HCT116 (cell line): ENCODE data around the gene LSM4. TPM values are rescaled to one million over a fixed set of nuclear protein-coding genes. Genes with fewer than 3 reads are reported as not detected.

ENCODE experiments used
- ATAC-seq: fragments of 200-7000 bp; cut with Tn5 transposase; 2 replicates; pipeline ENCODE4 v1.9.1; 2020; ENCODE audit warnings: mild to moderate bottlenecking, moderate library complexity
- BruUV-seq: library from RNA; stranded (reverse); fragments of 400-500 nt; replicated peaks from 2 replicates; lab custom pipeline; 2021; lab: Mats Ljungman, UMichigan
- CTCF ChIA-PET: fragments of 300-600 bp; sonication (Branson Sonifier 250); formaldehyde crosslinking; loops from one replicate; lab custom pipeline; 2021; ENCODE audit warnings: antibody characterized with exemption; lab: Charles Lee
- POLR2A ChIA-PET: fragments of 300-600, 350-600 bp; sonication (Branson Sonifier 250); formaldehyde crosslinking; loops from one replicate; lab custom pipeline; 2021; ENCODE audit warnings: antibody characterized with exemption; lab: Charles Lee
- RAD21 ChIA-PET, 2 experiments: fragments of 300-600 bp; sonication (Branson Sonifier 250); formaldehyde crosslinking; loops; one replicate each; lab custom pipeline; 2023; ENCODE audit warnings: low total read pairs in 2 of 2; ENCODE audit not compliant: uncharacterized antibody in 2 of 2, unreplicated experiment in 2 of 2, low non-redundant PET in 1 of 2; lab: Charles Lee
- DNase-seq: peaks from one replicate; pipeline ENCODE4 v3.0.0-alpha.2; 2010; ENCODE audit warnings: low read depth, low spot score
- H2AFZ ChIP-seq: fragments of 200-600 bp; shearing (Covaris generic), sonication (generic); 2 replicates; pipeline ENCODE4 v1.6.1; 2017; ENCODE audit warnings: low read depth, mixed run types, mixed read lengths, antibody characterized with exemption, low read length; ENCODE audit not compliant: poor library complexity, severe bottlenecking
- H3K27ac ChIP-seq: 2 replicates; pipeline ENCODE4 v1.5.1; 2012; ENCODE audit warnings: low read depth, low read length
- H3K27me3 ChIP-seq: fragments of 200-600 bp; sonication (generic); 2 replicates; pipeline ENCODE4 v1.6.1; 2016; ENCODE audit warnings: mixed run types, low read length, mixed read lengths; ENCODE audit not compliant: insufficient read depth
- H3K36me3 ChIP-seq, 2 experiments: fragments of 200-500 bp in 1 of 2; fragments of 200-600 bp in 1 of 2; sonication (Bioruptor generic) in 1 of 2; sonication (generic) in 1 of 2; 2 replicates each; pipeline versions ENCODE4 v1.5.1 to v1.6.1; 2014 to 2016; ENCODE audit warnings: low read length in 2 of 2, inconsistent platforms in 1 of 2, mixed read lengths in 1 of 2, mixed run types in 1 of 2; ENCODE audit not compliant: insufficient read depth in 2 of 2, control insufficient read depth in 1 of 2
- H3K4me1 ChIP-seq, 2 experiments: fragments of 200-600 bp in 1 of 2; sonication (generic) in 1 of 2; 2 replicates each; pipeline versions ENCODE4 v1.5.1 to v1.6.1; 2012 to 2017; ENCODE audit warnings: low read length in 2 of 2, inconsistent platforms in 1 of 2, mild to moderate bottlenecking in 1 of 2, mixed read lengths in 1 of 2, mixed run types in 1 of 2, moderate library complexity in 1 of 2; ENCODE audit not compliant: insufficient read depth in 2 of 2, control insufficient read depth in 1 of 2
- H3K4me2 ChIP-seq: fragments of 200-600 bp; sonication (generic); 2 replicates; pipeline ENCODE4 v1.6.1; 2017; ENCODE audit warnings: mixed run types, low read length, mixed read lengths
- H3K4me3 ChIP-seq, 2 experiments: fragments of 200-600 bp in 1 of 2; sonication (generic) in 1 of 2; replicated peaks in 1 of 2; 2 replicates each; pipeline ENCODE4 v1.5.1; 2011 to 2016; ENCODE audit warnings: low read length in 2 of 2, control low read depth in 1 of 2, low read depth in 1 of 2, mild to moderate bottlenecking in 1 of 2, mixed read lengths in 1 of 2, mixed run types in 1 of 2
- H3K79me2 ChIP-seq: fragments of 200-600 bp; sonication (generic); 2 replicates; pipeline ENCODE4 v1.6.1; 2017; ENCODE audit warnings: mild to moderate bottlenecking, mixed run types, low read length, moderate library complexity, mixed read lengths; ENCODE audit not compliant: insufficient read depth
- H3K9ac ChIP-seq: fragments of 200-600 bp; sonication (generic); 2 replicates; pipeline ENCODE4 v1.6.1; 2016; ENCODE audit warnings: low read length, mixed read lengths
- H3K9me2 ChIP-seq: fragments of 200-600 bp; sonication (generic), shearing (Covaris generic); 2 replicates; pipeline ENCODE4 v1.6.1; 2017; ENCODE audit warnings: mixed run types, mild to moderate bottlenecking, moderate library complexity; ENCODE audit not compliant: insufficient read depth
- H3K9me3 ChIP-seq, 2 experiments: fragments of 200-500 bp in 1 of 2; fragments of 200-600 bp in 1 of 2; sonication (Bioruptor generic) in 1 of 2; sonication (generic) in 1 of 2; 2 replicates each; pipeline ENCODE4 v1.6.1; 2014 to 2017; ENCODE audit warnings: low read length in 2 of 2, mixed read lengths in 2 of 2, inconsistent platforms in 1 of 2, low read depth in 1 of 2, mild to moderate bottlenecking in 1 of 2, mixed run types in 1 of 2, moderate library complexity in 1 of 2; ENCODE audit not compliant: control insufficient read depth in 1 of 2, insufficient read depth in 1 of 2
- H4K20me1 ChIP-seq: fragments of 200-600 bp; sonication (generic), shearing (Covaris generic); 2 replicates; pipeline ENCODE4 v1.6.1; 2017; ENCODE audit warnings: mixed run types, mild to moderate bottlenecking, moderate library complexity; ENCODE audit not compliant: insufficient read depth
- CBX3 ChIP-seq: IDR thresholded peaks from 2 replicates; pipeline ENCODE4 v1.6.1; 2012; ENCODE audit warnings: low read depth
- CEBPB ChIP-seq: IDR thresholded peaks from 2 replicates; pipeline ENCODE4 v1.6.1; 2012; ENCODE audit warnings: low read depth
- EGR1 ChIP-seq: IDR thresholded peaks from 2 replicates; pipeline ENCODE4 v1.6.1; 2012; ENCODE audit warnings: low read depth
- ELF1 ChIP-seq: IDR thresholded peaks from 2 replicates; pipeline ENCODE4 v1.6.1; 2012; ENCODE audit warnings: low read depth, borderline replicate concordance
- EZH2 ChIP-seq: fragments of 200-600 bp; sonication (generic); IDR thresholded peaks from 2 replicates; pipeline ENCODE4 v1.6.1; 2017; ENCODE audit warnings: antibody characterized with exemption, mixed run types
- EZH2phosphoT487 ChIP-seq: fragments of 200-600 bp; IDR thresholded peaks from 2 replicates; pipeline ENCODE4 v1.6.1; 2018; ENCODE audit warnings: antibody characterized with exemption, borderline replicate concordance
- JUND ChIP-seq: IDR thresholded peaks from 2 replicates; pipeline ENCODE4 v1.6.1; 2012
- MAX ChIP-seq: IDR thresholded peaks from 2 replicates; pipeline ENCODE4 v1.6.1; 2012
- POLR2AphosphoS5 ChIP-seq: IDR thresholded peaks from 2 replicates; pipeline ENCODE4 v1.6.1; 2011; ENCODE audit warnings: mild to moderate bottlenecking, low read depth, low read length, moderate library complexity
- RAD21 ChIP-seq: IDR thresholded peaks from 2 replicates; pipeline ENCODE4 v1.6.1; 2012; ENCODE audit warnings: low read depth, mild to moderate bottlenecking
- SIN3A ChIP-seq: IDR thresholded peaks from 2 replicates; pipeline ENCODE4 v1.6.1; 2012; ENCODE audit warnings: low read depth
- SP1 ChIP-seq: IDR thresholded peaks from 2 replicates; pipeline ENCODE4 v1.6.1; 2012; ENCODE audit warnings: low read depth
- SRF ChIP-seq: IDR thresholded peaks from 2 replicates; pipeline ENCODE4 v1.6.1; 2012; ENCODE audit warnings: low read depth
- TCF7L2 ChIP-seq: IDR thresholded peaks from 2 replicates; pipeline ENCODE4 v1.7.0; 2011; ENCODE audit warnings: borderline replicate concordance, inconsistent platforms; ENCODE audit not compliant: insufficient read depth, insufficient read length; ENCODE audit errors: extremely low read depth
- YY1 ChIP-seq: IDR thresholded peaks from 2 replicates; pipeline ENCODE4 v1.6.1; 2011; ENCODE audit warnings: low read length, low read depth, moderate library complexity, mild to moderate bottlenecking; ENCODE audit not compliant: insufficient replicate concordance; ENCODE audit errors: extremely low read depth
- ZNF274 ChIP-seq: fragments of 200-500 bp; sonication (Bioruptor generic); IDR thresholded peaks from 2 replicates; pipeline ENCODE4 v1.6.1; 2014; ENCODE audit warnings: mild to moderate bottlenecking, low read depth, low read length, inconsistent platforms
- intact Hi-C: fragments of 100-400 bp; cut with micrococcal nuclease; formaldehyde crosslinking; loops from 2 replicates; pipeline ENCODE4 v1.10.0; 2022
- total RNA-seq: library from RNA; stranded (reverse); gene quantifications from one replicate; pipeline ENCODE4 v1.2.1, GENCODE V29; 2021; ENCODE audit not compliant: unreplicated experiment
- TF ChIP-seq, protein P1 (sequence below): IDR thresholded peaks from 2 replicates; pipeline ENCODE4 v1.6.1; 2012; ENCODE audit warnings: low read depth
- TF ChIP-seq, protein P2 (sequence below): IDR thresholded peaks from 2 replicates; pipeline ENCODE4 v1.6.1; 2011; ENCODE audit warnings: mild to moderate bottlenecking, low read length, moderate library complexity; ENCODE audit not compliant: insufficient replicate concordance; ENCODE audit errors: extremely low read depth

Gene LSM4
- total RNA-seq, 1 experiment from 2014 or later = 400 TPM

GRCh38 chr19:18298601-18299000, 24.3 kb downstream of the LSM4 start (continued):
- TF ChIP-seq EZH2phosphoT487 (no peak), ELF1 (no peak), ZNF274 (no peak), TCF7L2 (no peak), YY1 (no peak), SP1 (no peak), EZH2 (no peak), SIN3A (no peak), CBX3 (no peak)

- Histone ChIP-seq H3K4me1 (peaks cover 42 to 70% of the 10 kb centered on the region in 2 experiments), H3K4me2 (no peak overlapping the region), H3K27me3 (no peaks in the 10 kb centered on the region), H3K9ac (no peak overlapping the region), H2AFZ (no peak overlapping the region), H3K79me2 (no peaks in the 10 kb centered on the region), H4K20me1 (no peaks in the 10 kb centered on the region), H3K36me3 (no peaks in the 10 kb centered on the region), H3K9me2 (no peaks in the 10 kb centered on the region), H3K9me3 (no peaks in the 10 kb centered on the region), H3K4me3 (no peak overlapping the region), H3K27ac (no peak overlapping the region)
- no peak for ATAC-seq
- ChIA-PET POLR2A (interaction anchor here (3.2 kb wide), 1 partner anchor 16 kb away, joined by 14 read pairs; the partner anchor contains the start of gene JUND), RAD21 (no interaction called here), CTCF (no interaction called here)
- intact Hi-C loops = no loop called here
- TF ChIP-seq CEBPB = no peak
- TF ChIP-seq ELF1 = no peak
- TF ChIP-seq POLR2AphosphoS5 = no peak
- no peak for TF ChIP-seq YY1
- no peak for TF ChIP-seq RAD21
- TF ChIP-seq CBX3 = no peak
- no peak for TF ChIP-seq JUND
- TF ChIP-seq SIN3A = no peak
- no peak for TF ChIP-seq EGR1
- TF ChIP-seq, protein P1, sequence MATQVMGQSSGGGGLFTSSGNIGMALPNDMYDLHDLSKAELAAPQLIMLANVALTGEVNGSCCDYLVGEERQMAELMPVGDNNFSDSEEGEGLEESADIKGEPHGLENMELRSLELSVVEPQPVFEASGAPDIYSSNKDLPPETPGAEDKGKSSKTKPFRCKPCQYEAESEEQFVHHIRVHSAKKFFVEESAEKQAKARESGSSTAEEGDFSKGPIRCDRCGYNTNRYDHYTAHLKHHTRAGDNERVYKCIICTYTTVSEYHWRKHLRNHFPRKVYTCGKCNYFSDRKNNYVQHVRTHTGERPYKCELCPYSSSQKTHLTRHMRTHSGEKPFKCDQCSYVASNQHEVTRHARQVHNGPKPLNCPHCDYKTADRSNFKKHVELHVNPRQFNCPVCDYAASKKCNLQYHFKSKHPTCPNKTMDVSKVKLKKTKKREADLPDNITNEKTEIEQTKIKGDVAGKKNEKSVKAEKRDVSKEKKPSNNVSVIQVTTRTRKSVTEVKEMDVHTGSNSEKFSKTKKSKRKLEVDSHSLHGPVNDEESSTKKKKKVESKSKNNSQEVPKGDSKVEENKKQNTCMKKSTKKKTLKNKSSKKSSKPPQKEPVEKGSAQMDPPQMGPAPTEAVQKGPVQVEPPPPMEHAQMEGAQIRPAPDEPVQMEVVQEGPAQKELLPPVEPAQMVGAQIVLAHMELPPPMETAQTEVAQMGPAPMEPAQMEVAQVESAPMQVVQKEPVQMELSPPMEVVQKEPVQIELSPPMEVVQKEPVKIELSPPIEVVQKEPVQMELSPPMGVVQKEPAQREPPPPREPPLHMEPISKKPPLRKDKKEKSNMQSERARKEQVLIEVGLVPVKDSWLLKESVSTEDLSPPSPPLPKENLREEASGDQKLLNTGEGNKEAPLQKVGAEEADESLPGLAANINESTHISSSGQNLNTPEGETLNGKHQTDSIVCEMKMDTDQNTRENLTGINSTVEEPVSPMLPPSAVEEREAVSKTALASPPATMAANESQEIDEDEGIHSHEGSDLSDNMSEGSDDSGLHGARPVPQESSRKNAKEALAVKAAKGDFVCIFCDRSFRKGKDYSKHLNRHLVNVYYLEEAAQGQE = no peak
- TF ChIP-seq, protein P2, sequence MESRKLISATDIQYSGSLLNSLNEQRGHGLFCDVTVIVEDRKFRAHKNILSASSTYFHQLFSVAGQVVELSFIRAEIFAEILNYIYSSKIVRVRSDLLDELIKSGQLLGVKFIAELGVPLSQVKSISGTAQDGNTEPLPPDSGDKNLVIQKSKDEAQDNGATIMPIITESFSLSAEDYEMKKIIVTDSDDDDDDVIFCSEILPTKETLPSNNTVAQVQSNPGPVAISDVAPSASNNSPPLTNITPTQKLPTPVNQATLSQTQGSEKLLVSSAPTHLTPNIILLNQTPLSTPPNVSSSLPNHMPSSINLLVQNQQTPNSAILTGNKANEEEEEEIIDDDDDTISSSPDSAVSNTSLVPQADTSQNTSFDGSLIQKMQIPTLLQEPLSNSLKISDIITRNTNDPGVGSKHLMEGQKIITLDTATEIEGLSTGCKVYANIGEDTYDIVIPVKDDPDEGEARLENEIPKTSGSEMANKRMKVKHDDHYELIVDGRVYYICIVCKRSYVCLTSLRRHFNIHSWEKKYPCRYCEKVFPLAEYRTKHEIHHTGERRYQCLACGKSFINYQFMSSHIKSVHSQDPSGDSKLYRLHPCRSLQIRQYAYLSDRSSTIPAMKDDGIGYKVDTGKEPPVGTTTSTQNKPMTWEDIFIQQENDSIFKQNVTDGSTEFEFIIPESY = no peak
- TF ChIP-seq MAX = no peak
- no peak for TF ChIP-seq SRF
- no peak for TF ChIP-seq EZH2
- no peak for TF ChIP-seq TCF7L2
- no TSS peak for BruUV-seq
- no peak for DNase-seq
Measured at GRCh38 chr19:18297308-18297707, 25.6 kb downstream of the LSM4 start.
